HG02840 (cell line): ENCODE measurements around the gene FAM13B.
"Not testable (repeated sequence)": the region's sequence is repeated elsewhere in the genome, so short reads cannot be mapped to it uniquely, and the experiment has no call there.

Source experiments
- ATAC-seq: cut with Tn5 transposase; IDR thresholded peaks from one replicate; pipeline ENCODE4 v1.9.1; 2021; ENCODE audit warnings: mild to moderate bottlenecking, moderate library complexity, moderate number of reproducible peaks; ENCODE audit not compliant: unreplicated experiment, low FRiP score

FAM13B gene

GRCh38 chr5:137994556-137994955, 38.3 kb downstream of the FAM13B start:
- ATAC-seq: no peak

GRCh38 chr5:137989419-137989818, 43.5 kb downstream of the FAM13B start:
- ATAC-seq: no peak

DNA sequence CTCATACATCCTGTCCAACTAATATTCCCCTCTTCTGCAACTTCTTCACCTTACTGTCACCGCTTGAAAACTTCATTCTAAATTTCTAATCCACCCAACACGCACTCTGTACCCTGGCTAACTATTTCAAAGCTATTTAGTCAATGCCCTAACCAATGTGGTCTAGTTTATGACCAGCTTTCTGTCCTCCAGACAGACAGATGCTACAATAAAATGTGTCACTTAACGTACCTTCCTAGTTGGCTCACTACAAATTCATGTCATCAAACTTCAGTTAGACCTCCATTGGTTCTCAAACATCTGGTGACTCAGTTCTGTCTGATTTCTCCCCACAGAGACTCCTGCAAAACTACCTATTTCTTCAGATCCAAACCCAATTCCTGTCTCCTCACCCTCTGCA, 57.7 kb downstream of the FAM13B start:
- ATAC-seq: no peak

DNA sequence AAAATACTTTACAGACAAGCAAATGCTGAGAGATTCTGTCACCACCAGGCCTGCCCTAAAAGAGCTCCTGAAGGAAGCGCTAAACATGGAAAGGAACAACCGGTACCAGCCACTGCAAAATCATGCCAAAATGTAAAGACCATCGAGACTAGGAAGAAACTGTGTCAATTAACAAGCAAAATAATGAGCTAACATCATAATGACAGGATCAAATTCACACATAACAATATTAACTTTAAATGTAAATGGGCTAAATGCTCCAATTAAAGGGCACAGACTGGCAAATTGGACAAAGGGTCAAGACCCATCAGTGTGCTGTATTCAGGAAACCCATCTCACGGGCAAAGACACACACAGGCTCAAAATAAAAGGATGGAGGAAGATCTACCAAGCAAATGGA, 62.5 kb downstream of the FAM13B start:
- ATAC-seq: not testable (repeated sequence)

- no peak for ATAC-seq
These were observed 72.1 kb downstream of the FAM13B start for GRCh38 chr5:137960819-137961218.

DNA sequence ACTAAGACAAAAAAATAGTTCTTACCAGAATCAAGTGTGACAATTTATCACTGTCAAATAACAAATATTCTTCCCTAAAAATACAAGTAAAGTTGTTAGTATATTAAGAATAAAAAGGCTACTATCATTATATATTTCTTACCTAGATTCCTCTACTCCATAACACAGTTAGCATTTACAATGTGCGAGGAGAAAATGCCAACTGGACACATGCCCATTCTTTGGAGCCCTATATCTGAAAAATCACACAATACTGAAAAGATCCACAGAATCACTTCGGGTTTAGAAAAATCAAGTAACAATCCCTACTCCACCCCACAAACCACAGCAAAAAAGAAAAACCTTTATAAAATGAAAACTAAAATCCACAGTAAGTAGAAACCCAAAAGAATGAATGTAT, 72.7 kb downstream of the FAM13B start:
- no peak for ATAC-seq

- no peak for ATAC-seq
These were observed 73.4 kb downstream of the FAM13B start for GRCh38 chr5:137959488-137959887.

- no peak for ATAC-seq
These were observed 74.9 kb downstream of the FAM13B start for GRCh38 chr5:137957948-137958347.

DNA sequence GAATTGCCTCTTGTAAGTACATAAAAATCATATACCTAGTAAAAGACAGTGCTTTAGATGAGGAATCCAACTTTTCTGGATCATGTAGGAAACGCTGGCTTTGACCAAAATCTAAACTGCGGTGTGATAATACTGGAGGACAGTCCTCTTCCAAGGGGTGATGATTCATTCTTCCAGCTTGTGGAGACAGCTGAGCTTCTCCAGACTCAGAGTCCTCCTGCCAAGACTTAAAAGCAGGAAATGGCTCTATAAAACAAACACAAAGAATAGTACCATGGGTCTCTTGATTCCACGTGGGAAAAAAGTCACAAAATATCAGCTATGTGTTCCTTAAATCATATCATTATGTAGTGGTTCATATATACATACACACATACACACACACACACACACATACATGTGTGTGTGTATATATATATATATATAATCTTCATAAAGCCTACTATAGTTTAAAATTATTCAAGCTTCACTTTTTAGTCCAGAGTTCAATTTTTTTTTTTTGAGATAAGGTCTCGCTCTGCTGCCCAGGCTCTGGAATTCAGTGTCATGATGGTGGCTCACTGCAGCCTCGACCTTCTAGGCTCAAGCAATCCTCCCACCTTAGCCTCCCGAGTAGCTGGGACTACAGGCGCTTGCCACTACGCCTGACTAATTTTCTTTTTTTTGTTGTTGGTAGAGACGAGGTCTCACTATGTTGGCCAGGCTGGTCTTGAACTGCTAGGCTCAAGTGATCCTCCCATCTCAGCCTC, 78.6 kb downstream of the FAM13B start:
- no peak for ATAC-seq

DNA sequence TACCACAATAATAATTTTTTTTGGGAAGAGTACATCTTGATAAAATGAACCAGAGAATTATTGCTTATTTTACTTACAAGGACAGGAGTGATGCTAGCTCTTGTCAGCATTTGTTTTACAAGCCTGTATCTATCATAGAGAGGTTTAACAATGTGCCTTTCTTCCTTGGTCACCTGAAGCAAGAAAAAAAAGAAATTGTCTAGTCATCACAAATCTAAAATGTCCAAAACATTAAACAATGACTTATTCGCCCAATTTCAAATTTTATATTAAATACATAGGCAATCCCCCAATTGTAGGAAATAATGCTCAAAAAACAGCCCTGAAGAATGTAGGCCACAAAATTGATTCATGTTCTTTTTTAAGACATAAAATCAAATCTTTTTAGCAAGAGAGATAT, 87.1 kb downstream of the FAM13B start:
- no peak for ATAC-seq

DNA sequence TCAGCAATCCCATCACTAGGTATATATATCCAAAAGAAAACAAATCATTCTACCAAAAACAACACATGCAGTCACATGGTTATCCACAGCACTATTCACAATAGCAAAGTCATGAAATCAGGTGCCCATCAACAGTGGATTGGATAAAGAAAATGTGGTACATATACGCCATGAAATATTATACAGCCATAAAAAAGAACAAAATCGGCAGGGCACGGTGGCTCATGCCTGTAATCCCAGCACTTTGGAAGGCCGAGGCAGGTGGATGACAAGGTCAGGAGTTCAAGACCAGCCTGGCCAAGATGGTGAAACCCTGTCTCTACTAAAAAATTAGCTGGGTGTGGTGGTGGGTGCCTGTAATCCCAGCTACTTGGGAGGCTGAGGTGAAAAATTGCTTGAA, 88.6 kb downstream of the FAM13B start:
- not testable (repeated sequence) for ATAC-seq

GRCh38 chr5:137939331-137939730, 93.5 kb downstream of the FAM13B start:
- no peak for ATAC-seq

GRCh38 chr5:137938751-137939143, 94.1 kb downstream of the FAM13B start:
- no peak for ATAC-seq

DNA sequence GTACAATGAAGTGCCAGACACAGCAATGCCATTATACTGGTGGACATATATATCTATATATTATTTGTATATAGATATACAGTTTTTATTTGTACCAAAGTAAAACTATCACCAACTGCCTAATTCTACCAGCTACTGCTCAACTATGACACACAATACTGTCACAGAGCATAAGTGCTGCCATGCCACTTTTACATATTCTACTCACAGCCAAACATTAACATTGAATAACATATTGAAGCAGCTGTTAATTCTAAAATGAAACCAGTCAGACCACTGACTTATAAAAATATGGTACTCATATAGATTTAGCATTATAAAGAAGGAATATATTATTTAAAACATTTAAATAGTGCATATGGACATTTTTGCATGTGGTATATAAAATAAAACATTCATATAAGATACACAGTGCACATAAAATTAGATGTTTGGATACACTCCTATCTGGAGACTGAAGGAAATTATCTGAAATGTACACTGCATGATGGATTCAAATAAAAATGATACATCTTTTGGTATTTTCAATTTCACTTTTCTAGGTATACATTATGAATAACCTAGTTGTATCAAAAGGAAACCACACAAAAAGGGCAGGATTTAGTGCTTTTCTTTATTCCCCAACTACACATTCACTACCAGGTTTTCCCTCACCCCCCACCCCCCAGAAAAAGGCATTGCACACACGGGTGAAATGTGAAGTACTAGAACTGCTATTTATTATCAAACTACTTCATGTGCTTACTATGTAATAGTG, 94.7 kb downstream of the FAM13B start:
- no peak for ATAC-seq

- ATAC-seq: no peak
These were observed 97.2 kb downstream of the FAM13B start for GRCh38 chr5:137935694-137936093.

DNA sequence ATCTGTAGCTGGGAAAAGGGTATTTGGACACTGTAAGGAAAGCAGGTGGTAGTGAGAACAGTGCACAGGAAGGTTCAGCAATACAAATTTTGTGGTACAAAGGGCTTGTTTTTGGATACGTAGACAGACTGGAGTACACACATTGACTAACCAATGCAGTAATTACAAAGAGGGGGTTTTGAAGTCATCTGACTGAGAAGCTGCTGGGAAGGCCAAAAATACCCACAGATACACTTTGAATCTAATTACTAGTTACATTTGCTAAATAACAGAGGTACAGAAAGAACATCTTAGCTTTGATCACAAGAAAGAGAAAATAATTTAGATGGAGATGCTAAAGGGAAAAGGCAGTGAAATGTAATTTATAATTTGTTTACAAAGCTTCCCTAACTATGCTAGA, 97.7 kb downstream of the FAM13B start:
- ATAC-seq: no peak

DNA sequence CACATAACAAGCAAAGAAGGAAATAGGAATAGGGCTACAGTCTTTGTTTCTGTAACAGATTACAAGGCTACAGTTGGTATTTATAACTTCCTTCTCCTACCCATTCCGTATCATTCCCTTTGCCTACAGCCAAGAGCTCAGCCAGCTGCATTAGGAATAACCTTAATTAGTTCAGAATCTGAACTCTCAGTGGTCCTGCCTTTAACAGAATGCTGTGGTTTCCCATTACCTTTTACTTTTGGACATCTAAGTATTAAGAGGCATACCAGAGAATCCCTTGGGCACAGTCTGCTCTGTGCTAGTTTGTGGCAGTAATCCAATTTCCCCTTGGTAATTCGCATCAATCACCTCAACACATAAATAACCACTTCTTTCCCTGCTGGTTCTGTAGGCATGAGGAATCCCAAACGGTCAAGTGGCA, 99.4 kb downstream of the FAM13B start:
- no peak for ATAC-seq

- no peak for ATAC-seq
These were observed 100.1 kb downstream of the FAM13B start for GRCh38 chr5:137932800-137933199.

- ATAC-seq: no peak
These were observed 109.0 kb downstream of the FAM13B start for GRCh38 chr5:137923856-137924255.

DNA sequence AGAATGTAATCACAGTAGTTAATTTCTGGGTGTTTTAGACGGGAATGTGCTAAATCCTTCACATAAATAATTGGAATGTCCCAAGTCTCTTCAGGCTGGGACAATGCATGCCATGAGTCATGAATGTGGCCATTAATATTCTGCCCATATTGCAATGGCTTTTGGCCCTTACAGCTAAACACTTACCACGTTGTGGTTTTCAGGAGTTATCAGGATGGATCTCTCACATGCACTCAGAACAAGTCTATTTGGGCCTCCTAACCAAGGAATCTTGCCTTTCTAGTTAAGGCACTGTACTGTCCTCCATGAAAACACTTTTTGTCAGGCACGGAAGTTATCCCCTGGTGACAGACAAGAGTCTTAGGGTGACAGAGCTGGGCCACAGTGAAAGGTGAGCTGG, 110.9 kb downstream of the FAM13B start:
- no peak for ATAC-seq

DNA sequence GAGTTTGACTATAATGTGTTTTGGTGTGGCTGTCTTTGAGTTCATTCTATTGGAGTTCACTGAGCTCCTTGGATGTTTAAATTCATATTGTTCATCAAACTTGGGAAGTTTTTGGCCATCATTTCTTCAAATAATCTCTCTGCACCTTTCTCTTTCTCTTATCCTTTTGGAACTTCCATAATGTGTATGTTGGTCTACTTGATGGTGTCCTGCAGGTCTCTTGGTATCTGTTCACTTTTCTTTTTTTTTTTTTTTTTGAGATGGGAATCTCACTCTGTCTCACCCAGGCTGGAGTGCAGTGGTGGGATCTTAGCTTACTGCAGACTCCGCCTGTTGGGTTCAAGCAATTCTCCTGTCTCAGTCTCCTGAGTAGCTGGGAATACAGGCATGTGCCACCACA, 116.0 kb downstream of the FAM13B start:
- ATAC-seq: no peak

DNA sequence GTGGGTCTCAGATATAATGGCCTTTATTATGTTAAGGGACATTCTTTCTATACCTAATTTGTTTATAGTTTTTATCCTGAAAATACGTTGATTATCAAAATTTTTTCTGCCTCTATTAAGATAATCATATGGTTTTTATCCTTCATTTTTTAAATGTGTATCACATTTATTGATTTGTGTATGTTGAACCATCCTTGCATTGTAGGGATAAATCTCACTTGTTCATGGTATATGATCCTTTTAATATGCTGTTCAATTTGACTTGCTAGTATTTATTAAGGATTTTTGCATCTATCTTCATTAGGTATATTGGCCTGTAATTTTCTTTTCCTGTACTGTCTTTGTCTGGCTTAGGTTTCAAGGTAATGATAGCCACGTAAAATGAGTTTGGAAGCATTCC, 118.1 kb downstream of the FAM13B start:
- ATAC-seq: no peak
